Kidney (tissue), 14 donors: ENCODE data around the gene HORMAD1. TPM values are rescaled to one million over a fixed set of nuclear protein-coding genes. Genes with fewer than 3 reads are reported as not detected.

ENCODE experiments used
- DNase-seq, 5 donors: peaks; one replicate each; pipeline ENCODE4 v3.0.0-alpha.2; 2013 to 2020
- FAIRE-seq: peaks from 2 replicates; lab custom pipeline; 2012; peaks lifted over from hg19 to GRCh38; lab: Jason Lieb, UNC
- H3K27ac ChIP-seq, 2 donors: one replicate each; pipeline ENCODE4 v1.7.0; 2013; ENCODE audit warnings: low read depth in 2 of 2, low read length in 2 of 2, inconsistent platforms in 1 of 2
- H3K27me3 ChIP-seq: one replicate; pipeline ENCODE4 v1.7.1; 2013; ENCODE audit warnings: low read length, inconsistent platforms; ENCODE audit not compliant: control insufficient read depth, insufficient read depth
- H3K36me3 ChIP-seq, 3 donors: one replicate each; pipeline versions ENCODE4 v1.7.0 to v1.7.1; 2013; ENCODE audit warnings: low read length in 3 of 3, control low read depth in 1 of 3, inconsistent platforms in 1 of 3; ENCODE audit not compliant: insufficient read depth in 3 of 3, control insufficient read depth in 2 of 3
- H3K4me1 ChIP-seq, 3 donors: one replicate each; pipeline versions ENCODE4 v1.7.0 to v1.7.1; 2013; ENCODE audit warnings: low read length in 3 of 3, inconsistent platforms in 1 of 3, low read depth in 1 of 3; ENCODE audit not compliant: control insufficient read depth in 2 of 3, insufficient read depth in 2 of 3
- H3K4me3 ChIP-seq, 3 donors: one replicate each; pipeline versions ENCODE4 v1.7.0 to v1.8.1; 2013; ENCODE audit warnings: low read length in 3 of 3, control low read depth in 1 of 3, inconsistent platforms in 1 of 3
- H3K9ac ChIP-seq, 3 donors: one replicate each; pipeline versions ENCODE4 v1.7.0 to v1.7.1; 2013; ENCODE audit warnings: low read length in 3 of 3, control low read depth in 1 of 3, inconsistent platforms in 1 of 3
- H3K9me3 ChIP-seq, 3 donors: one replicate each; pipeline versions ENCODE4 v1.7.0 to v1.7.1; 2013; ENCODE audit warnings: low read length in 3 of 3, control low read depth in 1 of 3, inconsistent platforms in 1 of 3; ENCODE audit not compliant: control insufficient read depth in 2 of 3, insufficient read depth in 1 of 3
- CTCF ChIP-seq: IDR thresholded peaks from 3 replicates; pipeline ENCODE4 v1.5.1; 2012; ENCODE audit warnings: mild to moderate bottlenecking, moderate library complexity, borderline replicate concordance; ENCODE audit not compliant: insufficient read depth; ENCODE audit errors: extremely low read depth
- intact Hi-C: fragments of 100-400 bp; cut with DNase I; formaldehyde crosslinking; loops from one replicate; pipeline ENCODE4 v1.11.1; 2022
- polyA plus RNA-seq: library from polyadenylated mRNA; stranded (reverse); fragments of 350-450 nt; fragmentation: Illumina TruSeq; extraction: RNeasy Lipid Tissue Mini Kit (QIAGEN cat#74804); gene quantifications from one replicate; pipeline ENCODE4 v1.2.3, GENCODE V29; 2014; ENCODE audit warnings: low read depth, low replicate concordance; ENCODE audit not compliant: insufficient read depth
- total RNA-seq: library from RNA; stranded (reverse); fragmentation: NEBNext Ultra II Directional; extraction: Animal tissue kit (Norgen Biotek cat#: 25700); gene quantifications from one replicate; pipeline ENCODE4 v1.2.1, GENCODE V29; 2021
- donor health status: control.
- donor health status: control.
- donor health status: control.
- donor health status: control.
- donor health status: control.
- donor health status: DM: yes; HTN: yes; CAD: no.
- donor health status: Normal renal cell carcinoma (clear cell type).

Gene HORMAD1
- total and polyA plus RNA-seq, 2 donors from 2014 or later = 0.13 TPM; not detected in 1

DNA sequence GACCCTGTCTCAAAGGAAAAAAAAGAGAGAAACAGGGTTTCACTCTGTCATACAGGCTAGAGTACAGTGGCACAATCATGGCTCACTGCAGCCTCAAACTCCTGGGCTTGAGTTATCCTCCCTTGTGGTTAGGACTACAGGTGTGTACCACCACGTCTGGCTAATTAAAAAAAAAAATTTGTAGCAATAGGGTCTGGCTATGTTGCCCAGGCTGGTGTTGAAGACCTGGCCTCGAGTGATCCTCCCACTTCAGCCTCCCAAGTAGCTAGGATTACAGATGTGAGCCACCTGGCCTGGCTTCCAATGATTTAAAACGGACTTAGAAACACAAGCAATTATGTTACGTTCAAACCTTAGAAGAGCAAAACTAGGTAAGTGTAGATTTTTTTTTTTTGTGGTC, 45.8 kb downstream of the HORMAD1 start:
- DNase-seq (no peak), FAIRE-seq (no peak)
- Histone ChIP-seq H3K4me1 (no peaks in the 10 kb centered on the region), H3K36me3 (no peaks in the 10 kb centered on the region), H3K9me3 (no peaks in the 10 kb centered on the region), H3K4me3 (no peak overlapping the region), H3K27ac (no peak overlapping the region), H3K27me3 (no peaks in the 10 kb centered on the region), H3K9ac (no peak overlapping the region)
- intact Hi-C loops = no loop called here
- TF ChIP-seq CTCF = no peak

GRCh38 chr1:150663321-150663720, 57.4 kb downstream of the HORMAD1 start:
- Histone ChIP-seq H3K9ac (no peak overlapping the region), H3K27me3 (no peaks in the 10 kb centered on the region), H3K36me3 (peaks cover 0 to 19% (median 4%) of the 10 kb centered on the region in 3 donors), H3K27ac (no peak overlapping the region), H3K9me3 (no peaks in the 10 kb centered on the region), H3K4me1 (peaks cover 0 to 4% (median 2%) of the 10 kb centered on the region in 3 donors), H3K4me3 (no peak overlapping the region)
- intact Hi-C loops = no loop called here
- DNase-seq = no peak
- FAIRE-seq = no peak
- TF ChIP-seq CTCF = no peak

GRCh38 chr1:150662811-150663210, 57.9 kb downstream of the HORMAD1 start:
- no peak for TF ChIP-seq CTCF
- Histone ChIP-seq H3K9ac (no peak overlapping the region), H3K9me3 (no peaks in the 10 kb centered on the region), H3K4me3 (no peak overlapping the region), H3K4me1 (peaks cover 0 to 2% (median under 1%) of the 10 kb centered on the region in 3 donors), H3K27ac (no peak overlapping the region), H3K27me3 (no peaks in the 10 kb centered on the region), H3K36me3 (peaks cover 0 to 19% (median 4%) of the 10 kb centered on the region in 3 donors)
- no peak for DNase-seq
- no peak for FAIRE-seq
- intact Hi-C loops = no loop called here

GRCh38 chr1:150661156-150661555, 59.5 kb downstream of the HORMAD1 start:
- H3K36me3 ChIP-seq = peaks cover 0 to 19% (median 4%) of the 10 kb centered on the region in 3 donors
- no peak overlapping the region for H3K4me3 ChIP-seq
- no peaks in the 10 kb centered on the region for H3K9me3 ChIP-seq
- no peaks in the 10 kb centered on the region for H3K27me3 ChIP-seq
- intact Hi-C loops = no loop called here
- no peaks in the 10 kb centered on the region for H3K4me1 ChIP-seq
- no peak for TF ChIP-seq CTCF
- no peak overlapping the region for H3K27ac ChIP-seq
- H3K9ac ChIP-seq = no peak overlapping the region
- FAIRE-seq (no peak), DNase-seq (no peak)
